Fibroblast of pulmonary artery (primary cell): ENCODE results near the gene CIROP.

Source experiments
- DNase-seq: peaks from one replicate; pipeline ENCODE4 v3.0.0-alpha.2; 2010; ENCODE audit warnings: low read depth
- H3K4me3 ChIP-seq: replicated peaks from 2 replicates; pipeline ENCODE4 v1.5.1; 2011; ENCODE audit warnings: low read depth, mild to moderate bottlenecking, control low read depth, low read length, moderate library complexity
- TF ChIP-seq, protein P1 (sequence below): IDR thresholded peaks from 2 replicates; pipeline ENCODE4 v1.5.1; 2011; ENCODE audit warnings: mild to moderate bottlenecking, control low read depth, low read length, inconsistent platforms; ENCODE audit errors: missing control alignments

The CIROP gene

DNA sequence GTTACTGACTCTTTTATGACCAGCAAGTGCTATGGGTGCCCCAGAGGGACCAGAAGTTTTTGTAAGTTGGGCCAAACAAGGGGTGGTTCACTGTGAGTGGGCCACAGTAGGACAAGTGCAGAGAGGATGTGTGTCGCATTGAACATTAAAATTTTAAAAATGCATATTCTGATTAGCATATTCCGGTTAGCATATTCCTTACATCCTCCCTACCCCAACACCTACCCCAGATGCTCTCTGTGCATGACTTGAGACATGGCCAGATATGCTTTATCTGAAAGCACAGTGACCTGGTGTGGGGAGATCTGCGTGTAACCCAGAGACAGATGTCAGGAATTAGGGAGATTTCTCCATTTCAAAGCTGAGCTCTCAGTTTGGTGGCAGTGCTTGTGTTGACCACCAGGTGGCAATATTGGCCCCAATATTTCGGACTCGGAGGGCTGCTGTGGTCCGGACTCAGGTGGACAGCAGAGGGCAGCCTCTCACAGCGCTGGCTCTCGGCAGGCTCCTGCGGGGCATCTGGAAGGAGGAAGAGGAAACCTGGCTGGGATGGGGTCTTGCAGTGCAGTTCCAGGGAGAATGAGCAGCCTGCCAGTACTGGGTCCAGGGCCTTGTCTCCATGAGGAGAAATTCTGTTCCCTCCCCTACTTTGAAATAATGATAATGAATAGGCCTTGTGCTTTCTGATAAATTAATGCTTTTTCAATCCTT is 15.9 kb upstream of the CIROP start:
- no peak overlapping the region for H3K4me3 ChIP-seq
- peak; percentile 91 for DNase-seq
- TF ChIP-seq, protein P1, sequence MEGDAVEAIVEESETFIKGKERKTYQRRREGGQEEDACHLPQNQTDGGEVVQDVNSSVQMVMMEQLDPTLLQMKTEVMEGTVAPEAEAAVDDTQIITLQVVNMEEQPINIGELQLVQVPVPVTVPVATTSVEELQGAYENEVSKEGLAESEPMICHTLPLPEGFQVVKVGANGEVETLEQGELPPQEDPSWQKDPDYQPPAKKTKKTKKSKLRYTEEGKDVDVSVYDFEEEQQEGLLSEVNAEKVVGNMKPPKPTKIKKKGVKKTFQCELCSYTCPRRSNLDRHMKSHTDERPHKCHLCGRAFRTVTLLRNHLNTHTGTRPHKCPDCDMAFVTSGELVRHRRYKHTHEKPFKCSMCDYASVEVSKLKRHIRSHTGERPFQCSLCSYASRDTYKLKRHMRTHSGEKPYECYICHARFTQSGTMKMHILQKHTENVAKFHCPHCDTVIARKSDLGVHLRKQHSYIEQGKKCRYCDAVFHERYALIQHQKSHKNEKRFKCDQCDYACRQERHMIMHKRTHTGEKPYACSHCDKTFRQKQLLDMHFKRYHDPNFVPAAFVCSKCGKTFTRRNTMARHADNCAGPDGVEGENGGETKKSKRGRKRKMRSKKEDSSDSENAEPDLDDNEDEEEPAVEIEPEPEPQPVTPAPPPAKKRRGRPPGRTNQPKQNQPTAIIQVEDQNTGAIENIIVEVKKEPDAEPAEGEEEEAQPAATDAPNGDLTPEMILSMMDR: no peak

DNA sequence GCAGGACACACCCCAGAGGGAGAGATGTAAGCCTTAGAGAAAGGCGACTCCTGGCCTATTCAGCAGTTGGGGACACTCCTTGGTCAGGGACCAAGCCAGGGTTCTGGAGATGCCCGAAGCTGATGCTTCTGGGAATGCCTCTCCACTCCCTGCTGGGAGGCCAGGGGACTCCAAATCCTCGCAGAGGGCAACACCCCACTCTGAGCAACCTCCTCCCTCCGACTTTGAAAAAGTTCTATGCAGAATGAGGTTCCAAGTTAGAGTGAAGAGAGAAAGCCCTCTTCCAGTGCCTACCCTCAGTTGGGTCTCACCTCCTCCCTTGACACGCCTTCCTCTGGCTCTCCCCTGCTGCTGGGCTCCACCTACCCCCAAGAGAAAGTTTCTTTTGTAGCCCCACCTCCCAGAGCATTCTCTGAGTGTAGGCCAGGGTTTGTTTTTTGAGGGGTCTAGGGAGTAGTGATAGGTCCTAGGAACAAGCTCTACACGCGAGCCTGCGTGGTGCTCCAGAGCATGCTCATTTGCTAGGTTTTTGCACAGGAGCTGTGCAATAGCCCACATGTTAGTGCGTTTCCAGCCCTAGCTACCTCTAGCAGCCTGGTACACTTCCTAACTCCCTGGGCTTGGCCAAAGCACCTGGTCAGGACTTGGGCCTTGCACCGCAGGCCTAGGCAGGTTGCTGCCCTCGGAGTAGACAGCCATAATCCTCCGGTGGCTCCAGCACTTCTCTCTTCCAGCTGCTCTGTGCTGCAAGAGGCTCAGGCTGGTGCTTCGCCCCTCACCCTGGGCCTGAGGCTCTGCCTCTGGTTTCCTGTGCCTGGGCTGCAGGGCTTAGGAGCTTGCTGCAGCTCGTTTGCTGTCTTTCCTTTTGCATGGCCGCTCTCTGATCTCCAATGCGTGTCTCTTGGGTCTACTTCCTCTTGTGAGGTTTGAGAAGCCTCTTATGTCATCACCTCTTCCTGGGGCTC is 14.9 kb upstream of the CIROP start:
- H3K4me3 ChIP-seq: no peak overlapping the region
- DNase-seq: no peak
- TF ChIP-seq, protein P1: no peak

DNA sequence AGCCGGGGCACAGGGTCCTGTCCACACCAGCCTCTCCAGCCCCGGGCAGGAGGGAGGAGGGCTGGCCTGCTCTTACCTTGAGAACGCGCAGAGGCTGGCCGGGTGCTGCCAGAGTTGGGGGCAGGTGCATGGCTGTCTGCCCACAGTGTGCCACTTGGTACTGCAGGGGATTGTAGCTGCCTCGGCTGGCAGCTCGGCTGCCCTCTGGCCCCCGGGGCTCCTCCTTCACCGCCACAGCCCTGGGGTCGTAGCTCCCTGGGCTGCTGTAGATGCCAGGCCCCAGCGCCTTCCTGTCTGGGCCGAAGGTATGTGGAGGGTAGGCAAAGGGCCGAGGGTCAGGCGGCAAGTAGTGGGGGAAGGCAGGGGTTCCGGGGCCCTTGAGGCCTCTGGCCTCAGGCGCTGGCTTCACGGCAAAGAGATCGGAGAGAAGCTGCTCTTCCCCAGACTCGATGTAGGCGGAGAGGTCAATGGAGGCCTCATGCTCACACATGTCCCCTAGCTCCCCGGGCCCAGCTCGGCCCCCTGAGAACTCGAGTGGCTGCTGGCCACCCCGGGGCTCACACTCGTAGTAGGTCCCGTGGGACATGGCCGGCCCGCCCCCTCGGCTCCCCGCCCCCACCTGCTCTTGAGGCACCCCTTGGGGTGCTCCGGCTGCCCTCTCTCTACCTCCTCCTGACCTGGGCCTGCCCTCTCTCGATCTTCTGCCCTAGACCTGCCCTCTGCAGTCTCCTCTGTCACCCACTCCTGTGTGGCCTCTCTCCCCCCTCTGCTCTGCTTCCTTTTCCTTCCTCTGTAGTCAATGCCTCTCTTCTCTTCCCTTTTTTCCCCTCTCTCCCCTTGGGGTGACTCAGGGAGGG is 13.9 kb upstream of the CIROP start, which contains the start of gene CEBPE:
CEBPE (minus strand) TSS at position 750 of the 857 bp plus-strand sequence; CDS start at position 586, 164 bp downstream.
- DNase-seq: no peak
- TF ChIP-seq, protein P1: no peak
- no peak within 1 kb of the TSS for H3K4me3 ChIP-seq

DNA sequence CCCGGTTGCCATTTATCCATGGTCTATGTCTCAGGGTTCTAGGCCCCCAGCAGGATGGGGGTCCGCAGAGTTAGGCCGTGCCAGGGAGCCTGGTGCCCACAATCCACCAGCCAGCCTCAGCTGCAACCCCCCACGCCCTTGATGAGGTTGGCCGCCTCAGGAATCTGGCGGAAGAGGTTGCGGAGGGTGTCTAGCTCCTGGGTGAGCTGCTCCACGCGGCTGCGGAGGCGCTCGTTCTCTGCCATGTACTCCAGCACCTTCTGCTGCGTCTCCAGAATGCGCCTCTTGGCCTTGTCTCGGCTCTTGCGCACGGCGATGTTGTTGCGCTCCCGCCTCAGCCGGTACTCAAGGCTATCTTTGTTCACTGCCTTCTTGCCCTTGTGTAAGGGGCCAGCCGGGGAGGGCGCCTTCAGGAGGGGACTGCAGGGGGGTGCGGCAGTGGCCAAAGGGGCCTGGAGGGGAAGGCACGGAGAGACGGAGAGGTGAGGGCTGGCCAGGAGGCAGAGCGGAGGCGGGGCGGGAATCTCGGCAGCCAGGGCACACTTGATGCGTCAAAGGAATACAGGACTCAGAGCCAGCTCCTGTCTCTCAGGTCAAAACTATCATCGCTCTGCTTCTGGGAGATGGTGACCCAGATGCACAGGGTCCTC is 12.7 kb upstream of the CIROP start:
- no peak for DNase-seq
- TF ChIP-seq, protein P1: no peak
- no peak overlapping the region for H3K4me3 ChIP-seq

DNA sequence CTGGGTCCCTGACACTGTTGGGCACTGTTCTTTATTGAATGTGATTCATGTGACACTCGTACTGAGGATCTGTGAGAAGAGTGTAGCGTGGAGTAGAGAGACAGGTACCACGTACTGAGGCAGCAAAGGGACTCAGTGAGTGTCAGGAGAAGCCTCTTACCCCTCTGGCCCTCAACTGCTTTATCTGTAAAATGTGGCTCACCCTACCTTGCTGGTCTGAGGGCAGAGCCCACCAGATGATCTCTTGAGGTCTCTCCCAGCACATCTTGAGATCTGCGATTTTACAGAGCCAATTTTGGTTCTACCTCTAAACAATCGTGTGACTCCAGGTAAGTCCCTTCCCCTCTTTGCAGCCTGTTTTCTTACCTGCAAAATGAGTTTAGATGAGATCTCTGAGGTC is 11.1 kb upstream of the CIROP start:
- TF ChIP-seq, protein P1: no peak
- no peak for DNase-seq
- no peak overlapping the region for H3K4me3 ChIP-seq
